Central memory CD4-positive, alpha-beta T cell (primary cell): Measurements from ENCODE around the gene ANKRD53.

Experiments
- DNase-seq: peaks from one replicate; pipeline ENCODE4 v3.0.0; 2022
- total RNA-seq, 3 experiments: gene quantifications; one replicate each; lab custom pipeline; 2026; lab: John Stamatoyannopoulos, UW

Gene ANKRD53
- total RNA-seq = 0.05 to 0.58 (median 0.11) reads per million in 3 experiments

DNA sequence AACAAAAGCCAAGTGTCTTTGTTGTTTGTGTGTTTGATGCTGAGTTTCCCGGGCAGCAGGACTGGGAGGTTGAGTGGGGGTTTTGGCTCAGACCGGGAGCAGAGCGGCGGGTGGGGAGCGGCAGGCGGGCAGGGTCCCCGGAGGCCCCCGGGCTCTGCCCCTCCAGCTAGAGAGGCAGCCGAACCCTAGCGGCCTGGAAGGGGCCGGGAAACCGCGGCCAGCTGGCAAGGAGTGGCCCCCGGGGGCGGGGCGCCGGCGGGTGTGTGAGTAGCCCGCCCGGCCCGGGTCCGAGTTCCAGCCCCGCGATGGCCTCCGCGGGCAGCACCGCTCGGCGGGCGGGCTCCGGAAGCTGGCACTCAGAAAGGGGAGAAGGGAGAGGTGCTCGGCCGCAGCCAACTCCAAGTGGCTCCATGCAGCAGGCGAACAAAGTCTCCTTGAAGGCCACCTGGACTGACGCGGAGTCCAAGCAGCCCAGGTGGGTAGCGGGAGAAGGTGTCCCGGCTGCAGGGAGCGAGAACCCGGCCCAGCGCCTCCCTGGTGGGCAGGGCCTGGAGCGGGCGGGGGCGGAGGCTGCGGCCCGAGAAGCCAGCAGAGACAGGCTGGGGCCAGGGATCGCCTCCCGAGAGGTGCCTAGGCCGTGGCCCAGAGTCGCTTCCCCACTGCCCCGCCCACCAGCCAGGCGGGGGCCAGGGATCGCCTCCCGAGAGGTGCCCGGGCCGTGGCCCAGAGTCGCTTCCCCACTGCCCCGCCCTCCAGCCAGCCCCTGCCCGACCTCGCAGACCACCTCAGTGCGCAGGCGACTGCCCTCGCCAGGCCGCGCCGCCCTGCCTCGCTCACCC is at the start of gene ANKRD53:
TSS of gene ANKRD53 (plus strand) at position 290 of the 839 bp plus-strand sequence. CDS start at position 306, 16 bp downstream.
- DNase-seq = no peak

DNA sequence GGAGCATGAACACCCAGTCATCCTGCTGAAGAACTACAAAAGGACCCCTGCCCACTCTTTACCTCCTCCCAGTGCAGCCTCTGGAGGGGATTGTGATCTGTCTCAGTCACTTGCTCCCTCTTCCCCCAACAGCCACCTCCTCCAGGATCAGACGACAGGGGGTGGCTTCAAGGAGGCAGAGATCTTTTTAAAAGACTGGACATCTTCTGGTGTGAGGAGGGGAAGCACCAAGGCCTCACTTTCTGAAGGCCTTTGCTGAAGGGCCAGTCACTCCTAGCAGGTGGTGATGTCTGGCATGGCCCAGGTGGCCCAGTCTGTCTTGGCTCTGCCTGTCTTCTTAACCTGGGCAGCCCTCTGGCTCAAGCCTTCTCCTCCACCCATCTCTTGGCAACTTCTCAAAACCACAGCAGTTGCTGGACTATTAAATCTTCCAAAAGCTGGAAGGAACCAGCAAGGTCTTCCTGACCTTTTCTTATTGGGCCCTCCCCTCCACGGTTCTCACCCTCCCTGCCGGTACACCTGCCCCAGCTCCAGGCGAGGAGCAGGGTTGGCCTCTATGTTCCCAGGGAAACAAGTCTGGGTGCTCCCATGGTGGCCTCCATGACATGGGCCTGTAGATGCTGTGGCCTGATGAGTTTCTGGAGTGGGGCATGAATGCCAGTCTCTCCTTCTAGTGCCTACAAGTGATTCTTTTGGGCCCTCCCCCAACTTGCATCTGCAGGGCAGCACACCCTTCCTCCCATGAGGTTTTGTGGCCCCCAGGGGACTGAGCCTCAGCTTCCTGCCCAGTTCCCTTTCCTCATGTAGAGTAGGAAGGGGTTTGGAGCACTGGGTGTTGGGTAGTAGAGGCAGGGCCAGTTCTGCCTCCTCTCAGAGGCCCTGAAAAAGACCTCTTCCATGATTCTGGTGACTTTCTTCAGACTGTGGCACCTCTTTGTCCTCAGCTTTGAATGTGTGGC is 47.8 kb upstream of the ANKRD53 start:
- no peak for DNase-seq

- no peak for DNase-seq
Measured at GRCh38 chr2:70931376-70932000, 46.9 kb upstream of the ANKRD53 start.

GRCh38 chr2:70932631-70933230 is 45.7 kb upstream of the ANKRD53 start:
- DNase-seq = no peak

- no peak for DNase-seq
Measured at GRCh38 chr2:70934981-70935380, 43.4 kb upstream of the ANKRD53 start.

DNA sequence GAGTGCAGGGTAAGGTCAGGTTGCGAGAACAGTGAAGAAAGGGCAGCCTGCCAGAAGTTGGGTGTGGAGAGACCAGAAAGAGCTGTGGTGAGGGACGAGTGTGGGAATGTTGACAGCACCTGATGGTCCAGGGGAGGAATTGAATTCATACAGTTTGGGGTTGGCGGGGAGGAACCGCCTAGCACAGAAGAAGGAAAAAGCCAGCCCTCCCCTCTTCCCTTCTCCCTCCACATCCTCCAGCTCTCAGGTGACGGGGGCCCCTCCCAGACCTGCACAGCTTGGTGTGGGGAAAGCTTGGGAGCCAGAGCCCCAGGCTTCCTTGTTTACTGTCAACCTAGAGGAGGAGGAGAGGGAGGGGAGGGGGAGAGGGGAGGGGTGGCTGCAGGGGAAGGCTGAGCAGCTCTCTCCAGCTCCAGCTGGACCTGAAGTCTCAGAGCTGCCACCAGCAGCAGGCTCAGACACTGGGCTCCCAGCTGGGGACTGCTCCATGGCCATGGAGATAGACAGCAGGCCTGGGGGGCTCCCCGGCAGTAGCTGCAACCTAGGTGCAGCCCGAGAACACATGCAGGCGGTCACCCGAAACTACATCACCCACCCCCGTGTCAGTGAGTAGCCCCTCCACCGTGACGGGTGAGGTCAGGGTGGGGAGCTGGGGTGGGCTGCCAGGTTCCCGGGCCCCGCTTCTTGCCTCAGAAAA is 42.8 kb upstream of the ANKRD53 start, which contains the start of gene ATP6V1B1:
TSS of gene ATP6V1B1 (plus strand) at position 433 of the 697 bp plus-strand sequence. CDS start at position 488, 55 bp downstream.
- no peak for DNase-seq

DNA sequence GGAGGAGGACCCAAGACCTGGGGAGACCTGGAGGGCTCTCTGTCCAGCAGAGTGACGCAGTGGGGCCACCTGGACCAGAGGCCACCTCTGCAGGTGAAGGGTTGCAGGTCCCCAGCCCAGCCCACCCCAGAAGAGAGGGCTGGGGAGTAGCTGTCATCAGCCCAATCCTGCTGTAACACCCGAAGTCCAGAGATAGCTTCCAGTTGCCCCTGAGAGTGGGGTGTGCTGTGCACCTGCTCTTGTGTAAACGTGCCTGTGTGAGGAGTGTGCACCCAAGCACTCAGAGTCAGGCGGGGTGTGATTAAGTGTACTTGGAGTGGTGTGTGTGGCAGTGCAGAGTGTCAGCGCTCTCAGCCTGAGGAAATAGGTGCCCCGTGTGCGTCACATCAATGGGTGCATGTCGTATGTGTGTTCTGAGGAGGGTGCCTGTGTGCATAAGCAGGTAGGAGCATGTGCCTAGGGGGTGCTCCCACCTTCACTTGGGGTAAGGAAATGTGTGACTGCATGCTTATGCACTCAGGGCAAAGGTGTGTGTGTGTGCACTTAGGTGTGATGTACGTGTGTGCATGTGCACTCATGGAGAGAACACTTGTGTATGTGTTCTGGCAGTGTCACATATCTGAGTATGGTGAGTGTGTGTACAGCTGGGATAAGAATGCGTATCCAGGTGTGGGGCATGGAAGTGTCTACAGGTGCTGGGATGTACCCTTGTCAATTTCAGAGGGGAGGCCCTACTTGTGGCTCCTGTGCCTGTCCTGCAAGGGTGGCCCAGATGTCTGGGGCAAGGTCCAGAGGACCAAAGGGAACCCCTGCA is 42.1 kb upstream of the ANKRD53 start:
- DNase-seq = no peak

GRCh38 chr2:70936979-70937811 is 41.2 kb upstream of the ANKRD53 start:
- no peak for DNase-seq

DNA sequence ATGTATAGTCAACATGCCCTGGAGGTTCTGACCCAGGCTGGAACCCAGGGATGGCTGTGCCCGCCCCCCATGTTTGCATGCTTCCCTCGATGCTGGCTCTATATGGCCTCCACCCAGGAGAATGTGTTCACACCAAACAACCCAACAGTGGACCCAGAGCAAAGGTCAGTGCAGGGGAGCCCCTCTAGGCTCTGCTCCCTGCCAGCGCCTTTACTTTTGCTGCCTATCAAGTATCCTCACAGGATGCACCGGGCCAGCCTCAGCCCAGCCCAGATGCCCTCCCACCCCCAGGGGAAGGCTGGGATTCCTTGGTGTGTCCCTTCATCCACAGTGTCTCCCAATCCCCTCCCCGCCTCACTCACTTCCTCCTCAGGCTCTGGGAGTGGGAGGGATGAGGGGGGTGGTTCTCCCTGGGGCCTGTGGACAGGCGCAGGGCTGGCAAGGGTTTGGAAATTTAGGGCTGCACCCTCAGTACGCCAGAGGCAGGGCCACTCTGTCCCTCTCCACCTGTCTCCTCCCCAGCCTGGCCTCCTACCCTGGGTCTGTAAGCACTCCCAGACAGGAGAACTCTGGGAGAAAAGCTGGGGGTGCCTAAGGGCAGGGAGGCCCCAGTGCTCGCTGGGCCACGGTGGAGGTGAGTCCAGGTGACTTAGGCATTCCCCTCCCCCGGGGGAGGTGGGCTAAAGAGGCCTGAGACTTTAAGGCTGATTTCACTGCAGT is 40.4 kb upstream of the ANKRD53 start:
- DNase-seq = no peak

DNA sequence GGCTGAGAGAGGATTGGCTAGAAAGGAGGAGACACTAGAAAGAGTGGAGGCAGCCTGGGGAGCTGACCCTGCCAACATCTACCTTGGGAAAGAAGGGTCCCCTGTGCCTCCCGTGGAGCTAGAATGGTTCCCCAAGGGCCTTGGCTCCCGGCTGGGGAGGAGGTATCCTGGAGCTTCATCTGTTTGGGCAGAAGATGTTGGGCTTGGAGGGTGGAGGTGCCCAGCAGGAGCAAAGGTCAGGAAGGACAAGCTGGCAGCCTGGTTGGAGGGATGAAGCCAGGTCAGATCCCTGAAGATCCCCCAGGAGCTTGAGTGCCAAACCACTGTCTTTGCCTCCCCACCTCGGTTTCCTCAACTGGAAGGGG is 39.9 kb upstream of the ANKRD53 start:
- DNase-seq = no peak

DNA sequence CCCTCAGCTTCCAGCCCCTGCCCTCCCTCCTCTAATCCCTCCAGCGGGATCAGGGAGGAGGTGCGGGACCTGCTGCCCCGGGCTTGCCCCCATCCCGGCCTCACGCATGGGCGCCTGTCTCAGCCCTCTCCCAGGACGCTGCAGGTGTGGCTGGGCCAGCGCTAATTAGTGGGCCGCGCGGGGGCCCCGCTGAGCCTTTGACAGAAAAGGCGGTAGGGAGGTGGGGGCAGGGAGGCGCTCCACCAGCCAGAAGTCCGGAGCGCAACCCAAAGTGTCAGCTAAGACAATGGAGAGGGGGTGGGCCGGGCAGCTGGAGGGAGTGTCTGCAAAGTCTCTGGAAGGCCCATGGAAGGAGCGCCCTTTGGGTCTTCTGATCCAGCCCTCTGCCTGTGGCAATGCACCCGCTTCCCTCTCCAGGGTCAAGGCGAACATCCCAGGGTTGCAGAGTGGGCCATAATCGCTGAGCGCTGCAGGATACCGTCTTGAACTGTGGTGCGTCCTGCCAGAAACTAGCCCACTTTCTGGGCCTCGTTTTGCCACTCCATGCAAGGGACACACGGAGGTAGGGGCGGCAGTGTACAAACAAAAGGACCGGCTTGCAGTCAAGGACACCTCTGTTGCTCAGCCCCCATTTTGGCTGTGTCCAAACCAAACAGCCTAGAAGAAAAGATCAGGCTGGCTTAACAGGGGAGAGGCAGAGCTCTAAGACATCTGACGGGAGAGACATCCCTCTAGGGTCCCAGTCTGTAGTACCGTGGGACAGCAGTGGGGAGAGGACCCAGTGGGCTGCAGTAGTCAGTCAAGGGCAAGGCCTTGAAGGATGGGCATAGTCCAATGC is 39.2 kb upstream of the ANKRD53 start:
- DNase-seq = no peak

GRCh38 chr2:70939839-70940580 is 38.4 kb upstream of the ANKRD53 start:
- DNase-seq = no peak

DNA sequence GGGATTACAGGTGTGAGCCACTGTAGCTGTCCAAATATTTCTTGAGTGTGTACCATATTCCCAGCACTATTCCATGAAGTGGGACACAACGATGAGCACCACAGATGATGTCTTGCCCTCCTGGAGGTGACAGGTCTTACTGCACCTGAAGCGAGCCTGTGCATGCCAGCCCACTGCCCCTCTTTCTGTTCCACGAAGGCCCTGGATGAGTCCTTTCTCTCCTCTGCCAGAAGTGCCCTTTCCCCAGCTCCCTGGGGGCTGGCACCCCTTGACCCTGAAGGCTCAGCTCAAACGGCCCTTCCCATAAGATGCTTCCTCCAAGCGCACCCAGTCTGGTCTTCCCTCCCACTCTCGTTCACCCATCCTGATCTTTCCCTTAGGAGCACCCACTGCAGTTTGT is 37.2 kb upstream of the ANKRD53 start:
- DNase-seq = no peak

- DNase-seq = no peak
Measured at GRCh38 chr2:70941701-70942100, 36.7 kb upstream of the ANKRD53 start.

GRCh38 chr2:70942396-70943204 is 35.8 kb upstream of the ANKRD53 start:
- DNase-seq = no peak

- DNase-seq = no peak
Measured at GRCh38 chr2:70943205-70943871, 35.1 kb upstream of the ANKRD53 start.
